AG08396 (cell line): ENCODE results near the gene SETD6.
A peak's percentile ranks its signal among the peaks of the same experiment; 100 is the strongest.
"Not testable (repeated sequence)": the region's sequence is repeated elsewhere in the genome, so short reads cannot be mapped to it uniquely, and the experiment has no call there.

Experiments
- DNase-seq: peaks from one replicate; pipeline ENCODE4 v3.0.0; 2012; ENCODE audit warnings: low spot score, mixed read lengths

Gene SETD6, protein sequence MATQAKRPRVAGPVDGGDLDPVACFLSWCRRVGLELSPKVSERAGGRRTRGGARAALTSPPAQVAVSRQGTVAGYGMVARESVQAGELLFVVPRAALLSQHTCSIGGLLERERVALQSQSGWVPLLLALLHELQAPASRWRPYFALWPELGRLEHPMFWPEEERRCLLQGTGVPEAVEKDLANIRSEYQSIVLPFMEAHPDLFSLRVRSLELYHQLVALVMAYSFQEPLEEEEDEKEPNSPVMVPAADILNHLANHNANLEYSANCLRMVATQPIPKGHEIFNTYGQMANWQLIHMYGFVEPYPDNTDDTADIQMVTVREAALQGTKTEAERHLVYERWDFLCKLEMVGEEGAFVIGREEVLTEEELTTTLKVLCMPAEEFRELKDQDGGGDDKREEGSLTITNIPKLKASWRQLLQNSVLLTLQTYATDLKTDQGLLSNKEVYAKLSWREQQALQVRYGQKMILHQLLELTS

DNA sequence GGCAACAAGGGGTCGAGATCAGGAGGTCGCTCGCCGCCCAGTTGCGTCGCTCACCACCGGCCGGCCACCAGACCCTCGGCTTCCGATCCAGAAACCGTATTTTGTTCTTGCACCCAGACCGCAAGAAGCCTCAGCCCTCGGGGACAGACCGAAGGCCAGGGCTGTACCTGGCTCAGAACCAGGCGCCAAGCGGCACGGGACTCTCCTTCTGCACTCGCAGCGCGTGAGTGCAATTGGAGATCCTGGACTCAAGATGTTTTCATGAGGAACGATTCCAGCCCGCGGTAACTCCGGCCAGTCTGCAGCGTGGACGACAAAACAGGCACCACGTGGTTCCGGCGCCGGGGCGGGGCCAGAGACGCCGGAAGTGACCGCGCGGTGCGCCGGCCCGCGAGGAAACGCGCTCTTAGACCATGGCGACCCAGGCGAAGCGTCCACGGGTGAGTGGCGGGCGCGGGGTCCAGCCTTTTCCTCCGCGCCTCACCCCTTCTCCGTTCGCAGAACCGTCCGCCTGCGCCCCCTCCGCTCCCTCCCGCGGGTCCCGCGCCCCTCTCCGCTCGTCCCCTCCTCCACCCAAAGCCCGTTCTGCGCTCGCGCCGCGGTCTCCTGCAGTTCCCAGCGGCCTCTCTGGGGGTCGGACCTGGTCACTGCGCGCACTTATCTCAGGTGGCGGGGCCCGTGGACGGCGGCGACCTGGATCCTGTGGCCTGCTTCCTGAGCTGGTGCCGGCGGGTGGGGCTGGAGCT, at the start of gene SETD6:
Gene SETD6, plus strand, starts transcription at position 393 of the 746 bp plus-strand sequence. Its CDS starts 21 bp downstream, at position 414.
- DNase-seq: peak; percentile 94

DNA sequence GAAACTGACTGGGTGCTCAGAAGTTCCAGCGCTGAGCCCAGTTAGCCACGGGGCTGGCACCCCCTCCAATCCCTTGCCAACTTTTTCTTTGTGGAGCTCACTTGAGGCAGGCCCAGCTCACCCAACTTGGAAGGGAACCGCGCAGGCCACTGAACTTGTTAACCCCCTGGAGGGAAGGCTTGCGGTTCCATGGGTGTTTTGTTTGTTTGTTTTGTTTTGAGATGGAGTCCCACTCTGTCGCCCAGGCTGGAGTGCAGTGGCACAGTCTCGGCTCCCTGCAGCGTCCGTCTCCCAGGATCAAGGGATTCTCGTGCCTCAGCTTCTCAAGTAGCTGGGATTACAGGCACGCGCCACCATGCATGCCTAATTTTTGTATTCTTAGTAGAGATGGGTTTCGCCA, 49.5 kb upstream of the SETD6 start:
- no peak for DNase-seq

DNA sequence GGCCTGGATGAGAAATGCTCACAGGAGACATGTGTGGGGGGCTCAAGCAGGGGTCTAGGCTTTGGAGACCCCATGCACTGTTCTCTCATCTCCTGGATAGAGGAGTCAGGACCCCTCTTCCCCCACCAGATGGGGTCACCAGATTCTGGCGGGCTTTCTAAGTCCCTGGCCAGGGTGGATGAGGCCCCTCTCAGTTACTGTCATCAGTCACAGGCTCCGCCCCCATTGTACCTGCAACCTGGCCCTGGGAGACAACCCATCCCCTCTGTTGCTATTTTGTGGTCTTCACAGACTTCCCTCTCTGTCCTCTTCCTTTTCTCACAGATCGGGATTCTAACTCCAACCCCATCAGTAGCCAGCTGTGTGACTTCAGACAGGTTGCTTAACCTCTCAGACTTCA, 48.9 kb upstream of the SETD6 start:
- no peak for DNase-seq

DNA sequence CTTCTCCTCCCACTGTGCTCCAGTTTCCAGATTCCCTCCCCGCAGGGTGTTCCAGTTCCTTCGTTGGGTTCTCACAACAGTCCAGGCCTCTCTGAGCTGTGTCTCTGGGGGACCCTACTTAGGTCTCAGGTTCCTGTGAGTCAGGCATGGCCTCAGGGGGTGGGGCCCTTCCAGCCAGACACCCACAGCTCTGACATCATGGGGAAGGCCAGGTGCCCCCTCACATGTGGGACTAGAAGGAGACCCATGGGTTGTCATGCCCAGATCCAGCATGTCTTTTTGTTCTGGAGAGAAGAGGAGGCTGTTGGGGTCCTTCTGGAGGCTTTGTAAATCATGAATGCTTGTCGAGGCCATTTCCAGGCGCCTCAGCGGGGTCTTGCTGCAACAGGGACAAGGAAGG, 47.4 kb upstream of the SETD6 start:
- no peak for DNase-seq

DNA sequence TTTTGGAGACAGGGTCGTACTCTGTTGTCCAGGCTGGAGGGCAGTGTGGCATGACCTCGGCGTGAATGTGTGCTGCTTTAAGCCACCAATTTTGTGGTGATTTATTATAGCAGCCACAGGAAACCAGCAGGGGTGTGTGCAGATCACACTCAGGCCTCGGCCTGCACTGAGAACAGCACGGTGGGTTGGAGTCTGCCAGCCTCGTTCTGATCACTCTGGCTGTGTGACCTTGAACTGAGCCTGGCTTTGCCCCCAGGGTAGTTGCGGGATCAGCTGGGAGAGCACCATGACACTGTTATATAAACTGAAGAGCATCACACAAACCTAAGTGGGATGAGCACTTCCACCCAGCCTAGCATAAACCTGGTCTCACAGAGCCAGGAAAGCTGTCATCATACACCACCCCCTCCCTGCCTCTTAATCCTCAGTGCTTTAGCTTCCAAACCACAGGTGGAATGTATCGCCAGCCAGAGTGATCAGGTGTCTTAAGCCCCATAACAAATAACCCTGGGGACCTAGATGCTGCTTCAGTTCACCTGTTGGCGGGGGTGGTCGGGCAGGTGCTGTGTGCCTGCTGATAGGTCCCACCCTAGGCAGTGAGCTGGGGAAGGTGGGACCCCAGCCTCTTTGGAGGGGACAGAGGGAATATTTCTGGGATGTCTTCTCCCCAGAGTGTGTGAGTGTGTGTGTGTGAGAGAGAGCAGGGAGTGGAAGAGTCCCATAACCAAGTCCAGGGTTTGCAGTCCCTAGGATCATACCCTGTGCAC, 43.9 kb upstream of the SETD6 start:
- no peak for DNase-seq

DNA sequence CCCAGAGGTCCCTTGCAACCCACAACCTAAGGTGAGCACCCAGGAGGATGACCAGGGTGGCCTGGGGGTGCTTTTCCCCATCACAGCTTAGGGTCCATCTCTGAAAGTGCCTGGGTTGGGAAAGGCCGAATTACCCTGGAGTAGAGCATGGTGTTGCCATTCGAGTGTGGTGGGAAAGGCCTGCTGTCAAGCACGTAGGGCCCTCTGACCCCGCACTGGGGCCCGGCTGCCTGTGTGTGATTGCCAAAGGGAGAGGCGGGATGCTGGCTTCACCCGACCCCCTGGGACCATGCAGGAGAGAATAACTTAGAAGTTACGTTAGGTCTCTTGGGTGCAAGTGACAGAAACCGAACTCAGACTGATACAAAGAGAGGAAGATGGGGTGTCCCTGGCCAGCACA, 43.1 kb upstream of the SETD6 start:
- DNase-seq: no peak

DNA sequence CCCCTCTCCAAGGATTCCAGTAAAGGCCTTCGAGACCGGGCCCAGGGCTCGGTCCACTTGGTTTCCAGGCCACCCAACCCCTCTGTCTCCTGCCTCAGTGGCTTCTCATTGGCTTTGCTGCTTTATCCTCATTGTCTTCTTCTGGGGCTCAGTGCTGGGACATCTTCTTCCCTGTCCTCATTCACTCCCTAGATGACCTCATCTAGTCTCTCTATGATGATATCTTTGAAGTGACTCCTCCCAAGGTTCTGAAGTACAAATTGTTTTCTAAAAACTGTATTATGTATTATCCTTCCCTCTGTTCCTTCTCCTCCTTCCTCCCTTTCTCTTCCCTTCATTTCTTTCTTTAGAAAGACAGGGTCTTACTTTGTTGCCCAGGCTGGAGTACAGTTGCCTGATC, 42.5 kb upstream of the SETD6 start:
- no peak for DNase-seq

DNA sequence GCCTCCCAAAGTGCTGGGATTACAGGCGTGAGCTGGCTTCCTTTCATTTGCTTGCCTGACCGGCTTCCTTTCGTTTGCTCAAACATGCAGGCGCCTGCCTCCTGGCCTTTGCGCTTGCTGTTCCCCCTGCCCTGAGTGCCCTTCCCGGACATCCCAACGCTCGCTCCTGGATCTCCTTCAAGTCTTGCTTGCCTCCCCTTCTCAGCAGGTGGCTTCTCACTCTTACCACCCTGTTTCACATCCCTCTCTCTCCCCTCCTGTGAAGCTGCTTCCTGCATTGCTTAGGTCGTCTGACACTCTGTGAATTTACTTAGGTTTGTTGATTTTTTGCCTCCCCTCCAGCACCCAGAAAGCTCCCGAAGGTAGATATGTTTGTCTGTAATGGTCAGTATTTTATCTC, 41.0 kb upstream of the SETD6 start:
- no peak for DNase-seq

DNA sequence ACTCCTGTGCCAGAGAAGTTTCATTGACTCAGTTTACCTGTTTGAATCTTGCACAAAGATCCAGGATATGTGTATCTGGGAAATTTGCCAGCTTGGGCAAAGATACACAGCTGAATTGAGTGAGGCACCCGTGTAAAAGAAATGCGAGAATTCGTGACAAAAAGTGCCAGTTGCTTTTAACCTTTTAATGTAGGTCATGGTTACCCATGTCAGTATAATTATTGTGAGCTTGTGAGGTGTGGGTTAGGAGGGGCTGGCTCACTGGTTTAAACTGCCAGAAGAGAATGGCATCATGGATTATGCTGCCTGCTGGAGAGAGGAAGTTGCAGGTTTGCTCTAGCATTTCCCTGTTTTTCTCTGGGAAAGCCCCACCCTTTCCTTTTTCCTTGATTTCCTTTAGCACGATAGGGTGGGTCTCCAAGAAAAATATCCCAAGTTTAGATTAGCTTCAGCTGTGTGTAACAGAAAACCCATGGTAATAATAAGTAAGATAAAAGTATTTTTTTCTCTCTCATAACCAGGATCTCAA, 40.2 kb upstream of the SETD6 start:
- DNase-seq: no peak

DNA sequence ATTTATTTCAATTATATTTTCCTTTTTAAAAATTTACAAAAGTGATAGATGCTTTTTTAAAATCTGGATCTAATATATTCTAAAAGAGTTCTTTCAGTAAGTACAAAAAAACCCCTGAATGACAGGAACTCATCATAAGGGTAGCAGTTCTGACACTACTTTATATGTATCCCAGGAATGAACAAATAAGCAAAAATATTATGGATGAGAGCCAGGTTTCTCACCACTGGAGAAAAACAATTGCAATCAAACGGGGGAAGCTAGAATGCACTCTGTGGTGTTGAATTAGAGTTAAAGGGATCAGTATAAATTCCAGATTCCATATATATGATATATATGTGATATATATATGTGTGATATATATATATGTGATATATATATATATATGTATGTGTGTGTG, 38.5 kb upstream of the SETD6 start:
- no peak for DNase-seq

DNA sequence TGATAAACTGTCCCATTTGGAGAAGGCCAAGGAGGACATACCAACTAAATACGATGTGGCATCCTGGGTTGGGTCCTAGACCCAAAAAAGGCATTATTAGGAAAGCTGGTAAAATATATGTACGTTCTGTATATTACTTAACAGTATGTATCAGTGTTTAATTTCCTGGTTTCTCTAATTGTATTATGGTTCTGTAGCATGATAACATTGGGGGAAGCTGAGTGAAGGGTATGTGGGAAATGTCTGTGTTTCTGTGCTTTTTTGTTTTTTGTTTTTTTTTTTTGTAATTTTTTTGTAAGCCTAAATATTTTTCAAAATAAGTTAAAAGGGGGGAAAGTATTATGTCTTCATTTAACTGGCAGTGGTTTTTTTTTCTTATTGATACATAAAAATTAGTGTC, 36.9 kb upstream of the SETD6 start:
- no peak for DNase-seq

DNA sequence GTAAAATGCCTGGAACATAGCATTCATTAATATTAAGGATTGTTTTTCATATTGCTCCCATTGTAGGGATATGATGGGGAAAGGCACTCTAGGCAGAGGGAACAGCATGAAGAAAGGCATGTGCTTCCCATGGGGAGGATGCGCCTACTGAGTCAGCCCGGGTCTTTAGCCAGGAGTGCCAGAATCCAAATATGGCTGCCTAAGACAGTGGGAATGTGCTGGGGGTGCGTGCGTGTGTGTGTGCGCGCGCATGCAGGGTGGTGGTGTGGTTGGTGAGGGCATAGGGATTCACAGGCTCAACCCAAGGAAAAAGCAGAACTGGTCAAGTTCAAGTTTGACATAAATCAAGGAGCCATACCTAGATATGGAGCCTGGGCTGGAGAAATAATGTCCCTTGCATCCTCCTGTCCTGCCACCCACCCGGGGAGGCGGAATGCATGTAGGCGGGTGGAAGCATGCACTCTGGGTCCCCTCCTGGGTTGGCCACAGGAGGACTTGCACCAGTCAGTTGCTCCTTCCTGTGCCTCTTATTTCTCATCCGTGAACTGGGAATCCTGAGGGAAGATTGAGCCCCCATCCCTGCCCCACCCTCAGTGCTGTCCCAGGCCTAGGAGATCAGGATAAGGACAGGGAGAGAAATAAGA, 34.0 kb upstream of the SETD6 start:
- no peak for DNase-seq

DNA sequence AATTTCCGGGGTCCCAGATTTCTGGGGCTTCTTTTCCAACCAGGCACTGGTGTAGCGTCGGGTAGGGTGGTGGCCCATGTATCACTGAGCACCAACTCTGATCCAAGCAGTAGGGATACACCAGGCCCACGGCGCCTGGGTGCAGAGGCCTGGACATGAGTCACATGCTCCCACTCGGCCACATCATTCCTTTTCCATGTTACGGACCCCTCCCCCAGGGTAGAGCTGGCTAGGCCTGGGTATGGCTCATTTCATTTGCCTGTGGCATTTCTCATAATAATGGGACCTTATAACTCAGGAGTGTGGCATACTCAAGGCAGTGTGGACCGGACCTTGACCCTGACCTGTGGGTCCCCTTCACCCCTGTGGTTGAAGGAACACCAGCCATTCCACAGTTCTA, 33.4 kb upstream of the SETD6 start:
- DNase-seq: no peak

DNA sequence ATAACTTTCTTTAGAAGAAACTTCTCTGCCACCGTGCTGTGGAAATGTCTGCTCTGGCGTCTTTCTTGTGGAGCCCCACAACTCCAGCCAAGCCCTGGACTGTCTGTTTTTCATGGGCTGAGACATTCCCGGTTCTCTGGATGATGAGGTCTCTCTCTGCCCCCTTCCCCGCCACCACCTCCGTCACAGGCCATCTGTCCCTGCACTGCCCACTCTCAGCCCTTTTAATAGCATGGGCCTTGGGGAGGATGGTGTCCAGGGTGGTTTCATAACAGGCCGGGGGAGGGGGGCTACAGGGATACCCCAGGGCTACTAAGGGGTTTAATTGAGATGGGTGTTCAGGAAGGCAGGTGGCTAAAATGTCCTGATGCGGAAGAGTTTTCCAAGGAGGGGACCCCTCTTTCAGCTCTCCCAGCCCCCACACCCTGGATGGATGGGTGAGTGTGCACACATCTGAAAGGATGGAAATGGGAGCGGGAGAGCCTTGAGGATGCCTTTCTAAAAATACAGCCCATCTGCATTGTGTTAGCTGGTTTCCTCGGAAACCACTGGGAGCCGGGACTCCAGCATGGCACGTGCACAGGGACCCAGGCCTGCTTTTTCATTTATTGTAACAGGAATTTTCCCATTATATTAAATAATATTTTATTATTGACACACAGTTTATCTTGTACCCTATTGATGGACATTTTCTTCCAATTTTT, 30.0 kb upstream of the SETD6 start:
- no peak for DNase-seq

DNA sequence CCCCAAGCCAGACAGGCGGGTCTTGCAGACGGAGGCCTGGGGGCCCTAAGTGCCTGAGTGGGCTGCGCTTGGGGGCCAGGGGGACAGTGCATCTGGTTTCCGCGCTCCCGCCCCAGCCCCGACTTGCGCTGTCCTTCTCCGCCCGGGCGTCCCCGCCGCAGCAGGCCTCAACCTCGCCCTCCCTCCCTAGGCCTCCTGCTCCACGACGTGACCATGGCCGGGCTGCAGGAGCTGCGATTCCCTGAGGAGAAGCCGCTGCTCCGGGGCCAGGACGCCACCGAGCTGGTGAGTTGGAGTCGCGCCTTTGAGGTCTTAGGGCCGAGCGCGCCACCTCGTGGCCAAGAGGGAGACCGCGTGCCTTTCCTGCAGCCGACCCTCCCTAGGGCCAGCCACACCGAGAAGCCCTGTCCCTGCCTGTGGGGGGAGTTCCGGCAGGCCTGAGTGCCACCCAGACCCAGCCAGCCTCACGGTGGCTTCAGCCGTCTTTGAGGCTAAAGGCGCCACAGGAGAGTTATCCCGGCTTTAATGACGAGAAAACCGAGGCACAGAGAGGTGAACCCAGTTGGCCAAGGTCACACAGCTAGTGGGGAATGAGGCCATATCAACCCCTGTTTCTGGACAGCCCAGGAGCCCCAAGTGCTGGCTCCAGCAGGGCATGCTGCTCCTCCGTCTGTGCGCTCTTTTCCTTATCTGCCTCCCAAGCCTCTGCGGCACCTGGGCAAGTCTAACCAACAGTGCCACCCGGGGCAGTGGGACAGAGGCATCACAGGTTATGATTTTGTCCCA, 27.6 kb upstream of the SETD6 start:
- DNase-seq: peak; percentile 90

DNA sequence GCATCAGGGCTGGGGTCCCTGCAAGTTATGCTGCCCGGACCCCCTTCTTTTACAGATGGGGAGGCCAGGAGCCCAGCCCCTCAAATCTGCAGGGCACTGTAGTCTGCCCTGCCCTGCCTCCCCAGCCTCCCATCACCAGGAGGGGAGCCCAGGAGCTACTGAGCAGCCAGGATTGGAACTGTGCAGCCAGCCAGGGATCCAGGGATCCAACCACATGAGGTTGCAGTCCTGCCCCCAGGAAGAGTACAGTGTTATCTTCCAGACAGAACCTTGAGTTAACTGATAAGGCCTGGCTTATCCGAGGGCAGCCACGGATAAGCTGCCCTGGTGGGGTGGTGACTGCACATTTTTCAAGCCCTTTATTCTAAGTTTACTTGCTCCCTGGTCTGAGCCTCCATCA, 26.8 kb upstream of the SETD6 start:
- no peak for DNase-seq

DNA sequence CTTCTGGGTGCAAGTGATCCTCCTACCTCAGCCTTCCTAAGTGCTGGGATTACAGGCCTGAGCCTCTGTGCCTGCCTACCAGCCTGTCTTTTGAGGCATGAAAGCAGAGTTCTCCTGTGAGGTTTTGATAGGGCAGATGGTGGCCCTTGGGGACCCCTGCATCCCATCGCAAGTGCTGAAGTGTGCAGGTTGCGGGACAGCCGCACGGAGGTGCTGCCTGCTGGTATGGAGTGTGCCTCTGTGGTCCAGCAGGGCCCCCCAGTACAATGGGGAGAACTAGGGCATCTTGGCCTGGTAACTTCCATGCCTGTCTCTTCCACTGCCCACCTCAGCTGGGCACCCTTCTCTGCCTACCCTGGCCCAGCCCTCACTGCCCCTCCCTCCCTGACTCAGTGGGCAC, 25.3 kb upstream of the SETD6 start:
- no peak for DNase-seq

DNA sequence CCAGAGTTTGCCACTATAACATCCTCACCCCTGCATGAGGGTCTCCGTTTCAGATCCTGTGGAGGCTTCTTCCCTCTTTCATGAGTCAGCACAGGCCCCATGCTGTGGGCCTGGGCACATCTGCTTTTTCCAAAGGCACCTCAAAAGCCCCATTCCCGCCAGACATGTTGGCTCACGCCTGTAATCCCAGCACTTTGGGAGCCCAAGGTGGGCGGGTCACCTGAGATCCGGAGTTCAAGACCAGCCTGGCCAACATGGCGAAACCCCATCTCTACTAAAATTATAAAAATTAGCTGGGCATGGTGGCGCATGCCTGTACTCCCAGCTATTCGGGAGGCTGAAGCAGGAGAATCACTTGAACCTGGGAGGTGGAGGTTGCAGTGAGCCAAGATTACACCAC, 24.8 kb upstream of the SETD6 start:
- DNase-seq: not testable (repeated sequence)

DNA sequence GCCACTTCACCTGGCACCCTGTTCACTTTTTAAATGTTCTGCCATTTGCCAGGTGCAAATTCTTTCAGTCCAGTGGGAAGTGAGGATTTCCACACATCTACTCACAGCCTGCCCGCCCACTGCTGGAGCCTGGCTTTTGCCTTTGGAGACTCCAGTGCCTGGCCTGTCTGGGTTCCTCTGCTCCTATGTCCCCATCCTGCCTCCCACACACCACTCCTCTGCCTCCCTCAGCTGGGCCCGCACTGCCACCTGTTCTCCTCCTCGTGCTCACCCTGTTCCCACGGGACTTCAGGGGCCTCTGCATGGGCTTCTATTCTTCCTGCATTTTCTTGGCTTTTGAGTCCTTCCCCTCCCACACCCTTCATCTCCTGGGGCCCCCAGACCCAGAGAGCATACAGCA, 23.3 kb upstream of the SETD6 start:
- DNase-seq: no peak

DNA sequence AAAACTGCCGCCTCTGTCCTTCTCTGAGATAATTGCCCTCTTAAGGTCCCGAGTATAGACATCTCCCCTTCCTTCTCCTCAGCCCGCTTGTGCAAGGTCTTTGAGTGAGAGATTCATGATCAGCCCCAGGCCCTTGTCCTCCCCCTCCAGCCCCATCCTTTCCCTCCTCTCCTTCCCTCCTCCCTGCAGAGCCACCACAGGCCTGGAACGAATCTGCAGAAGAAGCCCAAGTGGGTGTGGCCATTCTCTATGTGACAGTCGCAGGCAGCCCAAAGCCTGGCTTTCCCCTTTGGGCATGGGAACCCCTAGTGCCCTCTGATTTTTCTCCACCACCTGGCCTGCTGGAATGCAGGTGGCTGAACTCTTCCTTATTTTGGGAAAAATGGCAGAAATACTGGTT, 22.6 kb upstream of the SETD6 start:
- no peak for DNase-seq
